ENCODE data around the gene PLEKHA6. TPM values are rescaled to one million over a fixed set of nuclear protein-coding genes. Genes with fewer than 3 reads are reported as not detected.

Gene PLEKHA6
- total RNA-seq, 6 experiments from 2014 or later, result 16.6 to 31.1 (median 22.1) TPM

DNA sequence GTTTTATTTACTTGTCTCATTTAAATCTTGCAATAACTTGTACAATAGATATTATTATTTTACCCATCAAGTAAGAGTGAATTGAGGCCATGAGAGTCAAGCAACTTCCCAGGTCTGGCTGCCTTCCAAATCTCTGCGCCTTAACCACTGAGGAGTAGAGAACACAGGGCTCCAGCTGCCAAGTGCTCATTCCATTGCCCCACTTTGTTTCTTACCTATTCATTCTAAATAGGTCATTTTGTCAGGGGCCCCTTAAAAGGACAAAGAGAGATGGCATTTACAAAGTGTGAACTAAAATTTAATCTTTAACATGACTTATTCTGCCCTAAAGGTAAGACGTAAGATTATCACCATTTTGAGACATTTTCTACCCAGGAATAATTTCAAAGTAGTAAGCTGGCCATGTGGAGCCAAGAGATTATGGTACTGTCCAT lies 48.4 kb upstream of the PLEKHA6 start:
- intact Hi-C loops (cut with DNase I), result no loop called here
- peaks cover 0 to 17% (median 0%) of the 10 kb centered on the region in 4 donors for H3K4me1 ChIP-seq
- H3K27me3 ChIP-seq, result no peaks in the 10 kb centered on the region
- 0% methylated on average over 2 of the region's 2 CpGs for WGBS (ENCODE audit: insufficient coverage, low coverage, low lambda C conversion rate, missing lambda C conversion rate)
- peak overlapping the region; percentile 62 to 88 (median 75) for H3K4me3 ChIP-seq
- no peaks in the 10 kb centered on the region for H3K9me3 ChIP-seq
- TF ChIP-seq, protein P1, sequence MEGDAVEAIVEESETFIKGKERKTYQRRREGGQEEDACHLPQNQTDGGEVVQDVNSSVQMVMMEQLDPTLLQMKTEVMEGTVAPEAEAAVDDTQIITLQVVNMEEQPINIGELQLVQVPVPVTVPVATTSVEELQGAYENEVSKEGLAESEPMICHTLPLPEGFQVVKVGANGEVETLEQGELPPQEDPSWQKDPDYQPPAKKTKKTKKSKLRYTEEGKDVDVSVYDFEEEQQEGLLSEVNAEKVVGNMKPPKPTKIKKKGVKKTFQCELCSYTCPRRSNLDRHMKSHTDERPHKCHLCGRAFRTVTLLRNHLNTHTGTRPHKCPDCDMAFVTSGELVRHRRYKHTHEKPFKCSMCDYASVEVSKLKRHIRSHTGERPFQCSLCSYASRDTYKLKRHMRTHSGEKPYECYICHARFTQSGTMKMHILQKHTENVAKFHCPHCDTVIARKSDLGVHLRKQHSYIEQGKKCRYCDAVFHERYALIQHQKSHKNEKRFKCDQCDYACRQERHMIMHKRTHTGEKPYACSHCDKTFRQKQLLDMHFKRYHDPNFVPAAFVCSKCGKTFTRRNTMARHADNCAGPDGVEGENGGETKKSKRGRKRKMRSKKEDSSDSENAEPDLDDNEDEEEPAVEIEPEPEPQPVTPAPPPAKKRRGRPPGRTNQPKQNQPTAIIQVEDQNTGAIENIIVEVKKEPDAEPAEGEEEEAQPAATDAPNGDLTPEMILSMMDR (IDR thresholded peaks at IDR 0.05), result no peak
- TF ChIP-seq POLR2A (IDR thresholded peaks at IDR 0.05), result no peak
- ATAC-seq (peak in 1 of 4 donors; percentile 12), DNase-seq (peak; percentile 63 to 80 (median 69))
- peak overlapping the region in 2 of 3 donors; percentile 1 to 20 for H3K27ac ChIP-seq
- H3K36me3 ChIP-seq, result peaks cover 4 to 34% (median 15%) of the 10 kb centered on the region in 4 donors

DNA sequence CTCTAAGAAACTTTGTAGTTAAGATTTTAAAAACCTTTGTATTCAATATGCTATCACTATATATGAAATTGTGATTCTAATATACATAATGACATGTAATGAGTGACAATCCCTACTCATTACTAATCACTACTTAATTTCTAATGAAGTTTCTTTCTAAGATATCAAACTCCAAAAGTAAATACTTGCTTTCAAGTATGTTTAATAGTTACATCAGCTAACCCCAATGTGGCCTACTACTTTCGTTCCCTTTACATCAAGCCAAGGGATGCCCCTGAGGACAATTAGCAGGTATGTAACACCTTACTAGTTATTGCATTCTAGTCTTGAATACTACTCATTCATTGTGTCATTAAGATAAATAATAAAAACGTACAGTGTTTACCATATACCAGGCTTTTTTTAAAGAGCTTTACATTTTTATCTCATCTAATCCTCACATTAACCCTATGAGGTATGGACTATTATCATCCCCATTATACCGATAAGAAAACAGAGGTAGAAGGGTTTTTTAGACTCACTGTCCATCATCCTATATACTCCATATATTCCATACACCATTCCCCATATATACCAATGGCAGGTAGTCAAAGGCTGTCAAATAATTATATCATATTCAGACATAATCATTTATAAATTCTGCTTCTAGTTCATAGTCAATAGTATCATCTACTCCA lies 47.7 kb upstream of the PLEKHA6 start:
- no peaks in the 10 kb centered on the region for H3K27me3 ChIP-seq
- no peaks in the 10 kb centered on the region for H3K9me3 ChIP-seq
- H3K4me3 ChIP-seq, result peak overlapping the region; percentile 62 to 88 (median 75)
- whole genome bisulfite sequencing (ENCODE audit: insufficient coverage, low coverage, low lambda C conversion rate, missing lambda C conversion rate), result 1% methylated on average over 3 of the region's 3 CpGs
- peaks cover 5 to 40% (median 15%) of the 10 kb centered on the region in 4 donors for H3K36me3 ChIP-seq
- DNase-seq (no peak), ATAC-seq (no peak)
- peak overlapping the region in 1 of 3 donors; percentile 1 for H3K27ac ChIP-seq
- H3K4me1 ChIP-seq, result peaks cover 0 to 17% (median 0%) of the 10 kb centered on the region in 4 donors
- intact Hi-C loops (cut with DNase I), result no loop called here
- no peak for TF ChIP-seq POLR2A (IDR thresholded peaks at IDR 0.05)
- TF ChIP-seq, protein P1 (IDR thresholded peaks at IDR 0.05), result no peak

DNA sequence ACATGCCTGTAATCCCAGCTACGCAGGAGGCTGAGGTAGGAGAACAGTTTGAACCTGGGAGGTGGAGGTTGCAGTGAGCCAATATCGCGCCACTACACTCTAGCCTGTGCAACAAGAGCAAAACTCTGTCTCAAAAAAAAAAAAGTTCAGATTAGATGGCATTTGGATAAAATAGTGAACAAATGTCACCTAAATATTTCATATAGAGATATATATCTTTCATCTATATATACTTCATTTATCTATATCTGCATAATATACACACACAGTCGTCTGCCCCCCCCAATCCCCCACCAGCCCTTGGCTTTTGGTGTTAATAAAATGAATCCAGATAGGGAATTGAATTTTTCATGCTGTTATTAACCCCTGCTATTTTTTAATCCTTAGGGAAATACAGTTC lies 46.9 kb upstream of the PLEKHA6 start:
- Histone ChIP-seq H3K27me3 (no peaks in the 10 kb centered on the region), H3K36me3 (peaks cover 5 to 46% (median 15%) of the 10 kb centered on the region in 4 donors), H3K4me3 (peak overlapping the region; percentile 62 to 88 (median 75)), H3K9me3 (no peaks in the 10 kb centered on the region), H3K27ac (no peak overlapping the region), H3K4me1 (peaks cover 0 to 17% (median 0%) of the 10 kb centered on the region in 4 donors)
- intact Hi-C loops (cut with DNase I), result no loop called here
- TF ChIP-seq, protein P1 (IDR thresholded peaks at IDR 0.05), result no peak
- TF ChIP-seq POLR2A (IDR thresholded peaks at IDR 0.05), result no peak
- no peak for ATAC-seq
- DNase-seq, result no peak
- WGBS (ENCODE audit: insufficient coverage, low coverage, low lambda C conversion rate, missing lambda C conversion rate), result 35% methylated on average over 4 of the region's 4 CpGs

DNA sequence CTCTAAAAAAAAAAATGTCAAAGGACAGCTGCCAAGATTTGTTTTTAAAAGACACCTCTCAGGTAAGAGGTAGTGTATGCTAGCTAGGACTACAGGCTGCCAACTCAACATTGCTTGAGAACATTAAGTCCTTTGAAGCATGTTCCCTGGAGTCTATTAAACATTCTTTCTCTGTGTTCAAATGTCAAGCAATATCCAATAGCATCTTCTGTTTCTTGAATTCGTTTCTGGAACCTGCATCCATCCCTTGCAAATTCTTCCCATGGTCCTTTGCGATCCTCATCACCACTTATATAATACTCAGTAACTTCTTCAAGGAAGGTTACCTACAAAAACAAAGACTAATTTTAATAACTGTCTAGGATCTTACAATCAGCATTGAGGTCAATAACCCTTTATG lies 46.3 kb upstream of the PLEKHA6 start:
- intact Hi-C loops (cut with DNase I), result no loop called here
- WGBS (ENCODE audit: insufficient coverage, low coverage, low lambda C conversion rate, missing lambda C conversion rate), result 34% methylated on average over 2 of the region's 2 CpGs
- ATAC-seq (no peak), DNase-seq (no peak)
- peaks cover 0 to 17% (median 0%) of the 10 kb centered on the region in 4 donors for H3K4me1 ChIP-seq
- H3K27ac ChIP-seq, result no peak overlapping the region
- no peak overlapping the region for H3K4me3 ChIP-seq
- H3K9me3 ChIP-seq, result no peaks in the 10 kb centered on the region
- H3K36me3 ChIP-seq, result peaks cover 5 to 46% (median 15%) of the 10 kb centered on the region in 4 donors
- TF ChIP-seq POLR2A (IDR thresholded peaks at IDR 0.05), result no peak
- TF ChIP-seq, protein P1 (IDR thresholded peaks at IDR 0.05), result no peak
- no peaks in the 10 kb centered on the region for H3K27me3 ChIP-seq

All from right lobe of liver (tissue), 6 donors.